ENCODE measurements around the gene OR4D2.

- TF ChIP-seq, protein P1, sequence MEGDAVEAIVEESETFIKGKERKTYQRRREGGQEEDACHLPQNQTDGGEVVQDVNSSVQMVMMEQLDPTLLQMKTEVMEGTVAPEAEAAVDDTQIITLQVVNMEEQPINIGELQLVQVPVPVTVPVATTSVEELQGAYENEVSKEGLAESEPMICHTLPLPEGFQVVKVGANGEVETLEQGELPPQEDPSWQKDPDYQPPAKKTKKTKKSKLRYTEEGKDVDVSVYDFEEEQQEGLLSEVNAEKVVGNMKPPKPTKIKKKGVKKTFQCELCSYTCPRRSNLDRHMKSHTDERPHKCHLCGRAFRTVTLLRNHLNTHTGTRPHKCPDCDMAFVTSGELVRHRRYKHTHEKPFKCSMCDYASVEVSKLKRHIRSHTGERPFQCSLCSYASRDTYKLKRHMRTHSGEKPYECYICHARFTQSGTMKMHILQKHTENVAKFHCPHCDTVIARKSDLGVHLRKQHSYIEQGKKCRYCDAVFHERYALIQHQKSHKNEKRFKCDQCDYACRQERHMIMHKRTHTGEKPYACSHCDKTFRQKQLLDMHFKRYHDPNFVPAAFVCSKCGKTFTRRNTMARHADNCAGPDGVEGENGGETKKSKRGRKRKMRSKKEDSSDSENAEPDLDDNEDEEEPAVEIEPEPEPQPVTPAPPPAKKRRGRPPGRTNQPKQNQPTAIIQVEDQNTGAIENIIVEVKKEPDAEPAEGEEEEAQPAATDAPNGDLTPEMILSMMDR (IDR thresholded peaks at IDR 0.05; ENCODE audit: poor library complexity) = no peak
- no peak for TF ChIP-seq EZH2phosphoT487 (IDR thresholded peaks at IDR 0.05; ENCODE audit: low read depth, severe bottlenecking, unreplicated experiment)
- TF ChIP-seq EZH2 (IDR thresholded peaks at IDR 0.05; ENCODE audit: borderline replicate concordance) = no peak
Measured at GRCh38 chr17:58217766-58218165, 51.0 kb downstream of the OR4D2 start.

All from hepatocyte (in vitro differentiated cells).